Measurements from ENCODE around the gene MON2.
"Not testable (repeated sequence)": the region's sequence is repeated elsewhere in the genome, so short reads cannot be mapped to it uniquely, and the experiment has no call there.

MON2 gene

GRCh38 chr12:62537551-62537950 is 70.9 kb downstream of the MON2 start:
- peak in 1 of 42 donors; percentile 5 for DNase-seq
- intact Hi-C loops (cut with DNase I): no loop called here

- no peak for DNase-seq
- intact Hi-C loops (cut with DNase I): no loop called here
These were observed 73.7 kb downstream of the MON2 start for GRCh38 chr12:62540354-62540753.

- intact Hi-C loops (cut with DNase I): no loop called here
- no peak for DNase-seq
These were observed 76.2 kb downstream of the MON2 start for GRCh38 chr12:62542814-62543213.

- DNase-seq: no peak
- intact Hi-C loops (cut with DNase I): no loop called here
These were observed 76.7 kb downstream of the MON2 start for GRCh38 chr12:62543324-62543723.

GRCh38 chr12:62543741-62544140 is 77.1 kb downstream of the MON2 start:
- no peak for DNase-seq
- intact Hi-C loops (cut with DNase I): no loop called here

- intact Hi-C loops (cut with DNase I): no loop called here
- DNase-seq: no peak
These were observed 86.4 kb downstream of the MON2 start for GRCh38 chr12:62552906-62553556.

GRCh38 chr12:62559366-62559765 is 92.7 kb downstream of the MON2 start:
- DNase-seq; intact Hi-C loops (cut with DNase I): not testable (repeated sequence)

GRCh38 chr12:62562846-62563245 is 96.2 kb downstream of the MON2 start:
- no peak for DNase-seq
- intact Hi-C loops (cut with DNase I): no loop called here

- intact Hi-C loops (cut with DNase I): no loop called here
- no peak for DNase-seq
These were observed 108.4 kb downstream of the MON2 start for GRCh38 chr12:62575036-62575435.

GRCh38 chr12:62576503-62576902 is 109.9 kb downstream of the MON2 start:
- no peak for DNase-seq
- intact Hi-C loops (cut with DNase I): no loop called here

- no peak for DNase-seq
- intact Hi-C loops (cut with DNase I): no loop called here
These were observed 112.1 kb downstream of the MON2 start for GRCh38 chr12:62578726-62579125.

- peak in 1 of 42 donors; percentile 7 for DNase-seq
These were observed 114.8 kb downstream of the MON2 start for GRCh38 chr12:62581288-62582064.

GRCh38 chr12:62582065-62582366 is 115.4 kb downstream of the MON2 start:
- intact Hi-C loops (cut with DNase I): loop anchor here (5.0 kb wide), 1 partner anchor 210 kb away; no protein-coding TSS in a partner anchor
- DNase-seq: no peak

More at GRCh38 chr12:62581288-62582064, 114.8 kb downstream of the MON2 start:
- intact Hi-C loops (cut with DNase I): loop anchor here (5.0 kb wide), 1 partner anchor 211 kb away; no protein-coding TSS in a partner anchor

- DNase-seq: no peak
- intact Hi-C loops (cut with DNase I): loop anchor here (5.0 kb wide), 1 partner anchor 208 kb away; no protein-coding TSS in a partner anchor
These were observed 118.0 kb downstream of the MON2 start for GRCh38 chr12:62584619-62585018.

- intact Hi-C loops (cut with DNase I): no loop called here
- no peak for DNase-seq
These were observed 120.2 kb downstream of the MON2 start for GRCh38 chr12:62586850-62587249.

GRCh38 chr12:62588916-62589315 is 122.3 kb downstream of the MON2 start:
- DNase-seq: no peak
- intact Hi-C loops (cut with DNase I): no loop called here

GRCh38 chr12:62597253-62597652 is 130.6 kb downstream of the MON2 start:
- intact Hi-C loops (cut with DNase I): no loop called here
- no peak for DNase-seq

GRCh38 chr12:62598846-62599245 is 132.2 kb downstream of the MON2 start:
- intact Hi-C loops (cut with DNase I): no loop called here
- no peak for DNase-seq

GRCh38 chr12:62599854-62600437 is 133.3 kb downstream of the MON2 start:
- intact Hi-C loops (cut with DNase I): loop anchor here (5.0 to 10.0 kb wide), 3 partner anchors 117 to 335 kb away; partner anchors contain the start of gene PPM1H

GRCh38 chr12:62601765-62602164 is 135.1 kb downstream of the MON2 start:
- no peak for DNase-seq
- intact Hi-C loops (cut with DNase I): loop anchor here (5.0 to 10.0 kb wide), 3 partner anchors 116 to 333 kb away; partner anchors contain the start of gene PPM1H

More at GRCh38 chr12:62599854-62600437, 133.3 kb downstream of the MON2 start:
- DNase-seq: no peak
